ENCODE results near the gene NUP205. TPM values are rescaled to one million over a fixed set of nuclear protein-coding genes. Genes with fewer than 3 reads are reported as not detected.
A peak's percentile ranks its signal among the peaks of the same experiment; 100 is the strongest.

The NUP205 gene
- total RNA-seq, 1 experiment from 2014 or later: 148 TPM

DNA sequence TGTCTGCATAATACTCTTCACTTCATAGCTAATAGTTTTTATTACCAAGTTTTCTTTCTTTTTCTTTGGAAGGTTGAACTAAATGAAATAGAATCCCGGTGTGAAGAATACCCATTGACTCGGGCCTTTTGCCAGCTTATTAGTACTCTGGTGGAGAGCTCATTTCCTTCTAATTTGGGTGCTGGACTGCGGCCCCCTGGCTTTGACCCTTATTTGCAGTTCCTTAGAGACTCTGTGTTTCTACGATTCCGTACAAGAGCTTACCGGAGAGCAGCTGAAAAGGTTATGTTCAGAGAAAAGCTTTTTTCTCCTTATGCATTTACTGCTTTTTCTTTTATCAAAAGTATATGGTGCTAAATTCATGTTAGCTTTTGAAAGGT lies 40.2 kb downstream of the NUP205 start:
- CTCF ChIA-PET: interaction anchor here (0.6 kb wide), 1 partner anchor 88 kb away, joined by 5 read pairs; the partner anchor contains the start of gene CNOT4

DNA sequence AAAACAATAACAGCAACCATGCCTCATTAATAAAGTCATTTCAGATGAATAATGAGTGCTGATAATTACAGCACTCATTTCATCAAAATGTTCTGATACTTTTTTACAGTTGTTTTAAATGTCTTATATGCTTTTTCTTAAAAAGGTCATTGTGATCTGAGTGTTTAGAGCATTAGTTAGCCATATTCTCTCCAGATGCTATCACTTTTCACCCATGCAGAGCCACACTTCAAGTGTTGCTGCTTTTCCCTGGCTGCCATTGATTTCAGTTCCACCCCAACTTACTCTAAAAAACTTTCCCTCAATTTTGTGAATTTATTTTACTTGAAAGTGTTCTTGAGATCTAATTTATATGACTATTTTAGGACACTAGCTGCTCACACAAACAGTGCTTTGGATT lies 41.8 kb downstream of the NUP205 start:
- DNase-seq (ENCODE audit: low spot score): no peak
- BruUV-seq (replicated peaks): no TSS peak
- peaks cover 69% of the 10 kb centered on the region for H3K36me3 ChIP-seq (ENCODE audit: insufficient read depth, low read length, poor library complexity, severe bottlenecking)
- H3K27ac ChIP-seq (ENCODE audit: low read depth, low read length, poor library complexity, severe bottlenecking): no peak overlapping the region
- no peaks in the 10 kb centered on the region for H3K9me3 ChIP-seq (ENCODE audit: low read depth, low read length, poor library complexity, severe bottlenecking)
- no peaks in the 10 kb centered on the region for H3K27me3 ChIP-seq (replicated peaks; ENCODE audit: insufficient read depth, low read depth, low read length, poor library complexity)
- intact Hi-C loops (cut with micrococcal nuclease; ENCODE audit: unreplicated experiment): no loop called here
- POLR2A ChIA-PET (ENCODE audit: low non-redundant PET): interaction anchor here (0.5 kb wide), 1 partner anchor 753 kb away, joined by 3 read pairs; no protein-coding TSS in a partner anchor
- H3K4me1 ChIP-seq (ENCODE audit: insufficient read depth, low read length, poor library complexity, severe bottlenecking): peaks cover 16% of the 10 kb centered on the region
- TF ChIP-seq, protein P1, sequence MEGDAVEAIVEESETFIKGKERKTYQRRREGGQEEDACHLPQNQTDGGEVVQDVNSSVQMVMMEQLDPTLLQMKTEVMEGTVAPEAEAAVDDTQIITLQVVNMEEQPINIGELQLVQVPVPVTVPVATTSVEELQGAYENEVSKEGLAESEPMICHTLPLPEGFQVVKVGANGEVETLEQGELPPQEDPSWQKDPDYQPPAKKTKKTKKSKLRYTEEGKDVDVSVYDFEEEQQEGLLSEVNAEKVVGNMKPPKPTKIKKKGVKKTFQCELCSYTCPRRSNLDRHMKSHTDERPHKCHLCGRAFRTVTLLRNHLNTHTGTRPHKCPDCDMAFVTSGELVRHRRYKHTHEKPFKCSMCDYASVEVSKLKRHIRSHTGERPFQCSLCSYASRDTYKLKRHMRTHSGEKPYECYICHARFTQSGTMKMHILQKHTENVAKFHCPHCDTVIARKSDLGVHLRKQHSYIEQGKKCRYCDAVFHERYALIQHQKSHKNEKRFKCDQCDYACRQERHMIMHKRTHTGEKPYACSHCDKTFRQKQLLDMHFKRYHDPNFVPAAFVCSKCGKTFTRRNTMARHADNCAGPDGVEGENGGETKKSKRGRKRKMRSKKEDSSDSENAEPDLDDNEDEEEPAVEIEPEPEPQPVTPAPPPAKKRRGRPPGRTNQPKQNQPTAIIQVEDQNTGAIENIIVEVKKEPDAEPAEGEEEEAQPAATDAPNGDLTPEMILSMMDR (conservative IDR thresholded peaks at IDR 0.05; ENCODE audit: low read depth, low read length): no peak
- no peak for TF ChIP-seq EZH2 (IDR thresholded peaks at IDR 0.05; ENCODE audit: borderline replicate concordance, low read depth, low read length, poor library complexity, severe bottlenecking)
- CTCF ChIA-PET: no interaction called here
- no peak overlapping the region for H3K4me3 ChIP-seq (ENCODE audit: low read depth, low read length, poor library complexity, severe bottlenecking)

More for the DNA sequence above, 40.2 kb downstream of the NUP205 start:
- intact Hi-C loops (cut with micrococcal nuclease; ENCODE audit: unreplicated experiment): no loop called here
- TF ChIP-seq EZH2 (IDR thresholded peaks at IDR 0.05; ENCODE audit: borderline replicate concordance, low read depth, low read length, poor library complexity, severe bottlenecking): no peak
- TF ChIP-seq, protein P1 (conservative IDR thresholded peaks at IDR 0.05; ENCODE audit: low read depth, low read length): no peak
- DNase-seq (ENCODE audit: low spot score): peak; percentile 49
- POLR2A ChIA-PET (ENCODE audit: low non-redundant PET): interaction anchor here (0.7 kb wide), 1 partner anchor 277 kb away, joined by 3 read pairs; no protein-coding TSS in a partner anchor
- peaks cover 81% of the 10 kb centered on the region for H3K36me3 ChIP-seq (ENCODE audit: insufficient read depth, low read length, poor library complexity, severe bottlenecking)
- H3K4me1 ChIP-seq (ENCODE audit: insufficient read depth, low read length, poor library complexity, severe bottlenecking): peaks cover 16% of the 10 kb centered on the region
- no peak overlapping the region for H3K27ac ChIP-seq (ENCODE audit: low read depth, low read length, poor library complexity, severe bottlenecking)
- no peaks in the 10 kb centered on the region for H3K9me3 ChIP-seq (ENCODE audit: low read depth, low read length, poor library complexity, severe bottlenecking)
- H3K27me3 ChIP-seq (replicated peaks; ENCODE audit: insufficient read depth, low read depth, low read length, poor library complexity): no peaks in the 10 kb centered on the region
- no peak overlapping the region for H3K4me3 ChIP-seq (ENCODE audit: low read depth, low read length, poor library complexity, severe bottlenecking)
- BruUV-seq (replicated peaks): no TSS peak

DNA sequence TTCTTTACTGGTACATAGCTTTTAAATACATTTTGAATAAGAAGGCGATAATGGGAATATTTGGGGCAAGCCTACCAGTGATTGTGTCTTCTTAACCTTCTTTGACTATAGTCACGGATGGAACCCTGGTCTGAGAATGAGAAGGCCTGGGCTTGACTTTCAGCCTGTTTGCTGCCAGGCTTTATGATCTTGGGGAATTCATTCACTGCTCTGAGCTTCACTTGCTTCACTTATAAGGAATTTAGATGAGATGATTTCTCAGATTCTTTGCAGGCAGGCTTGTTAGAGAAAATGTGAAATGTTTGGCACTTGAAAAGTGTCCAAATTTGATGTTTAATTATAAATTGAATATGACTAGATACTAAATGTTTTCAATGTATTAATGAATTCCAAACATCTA lies 42.5 kb downstream of the NUP205 start:
- no peak for DNase-seq (ENCODE audit: low spot score)
- intact Hi-C loops (cut with micrococcal nuclease; ENCODE audit: unreplicated experiment): no loop called here

More for the DNA sequence above, 42.5 kb downstream of the NUP205 start:
- ChIA-PET CTCF (no interaction called here), POLR2A (ENCODE audit: low non-redundant PET) (no interaction called here)
- no TSS peak for BruUV-seq (replicated peaks)
- Histone ChIP-seq H3K36me3 (ENCODE audit: insufficient read depth, low read length, poor library complexity, severe bottlenecking) (peaks cover 69% of the 10 kb centered on the region), H3K4me1 (ENCODE audit: insufficient read depth, low read length, poor library complexity, severe bottlenecking) (peaks cover 16% of the 10 kb centered on the region), H3K27me3 (replicated peaks; ENCODE audit: insufficient read depth, low read depth, low read length, poor library complexity) (no peaks in the 10 kb centered on the region), H3K27ac (ENCODE audit: low read depth, low read length, poor library complexity, severe bottlenecking) (no peak overlapping the region), H3K9me3 (ENCODE audit: low read depth, low read length, poor library complexity, severe bottlenecking) (no peaks in the 10 kb centered on the region), H3K4me3 (ENCODE audit: low read depth, low read length, poor library complexity, severe bottlenecking) (no peak overlapping the region)
- TF ChIP-seq EZH2 (IDR thresholded peaks at IDR 0.05; ENCODE audit: borderline replicate concordance, low read depth, low read length, poor library complexity, severe bottlenecking): no peak
- TF ChIP-seq, protein P1 (conservative IDR thresholded peaks at IDR 0.05; ENCODE audit: low read depth, low read length): no peak
